ENCODE data around the gene HSPB9.

HSPB9 gene

DNA sequence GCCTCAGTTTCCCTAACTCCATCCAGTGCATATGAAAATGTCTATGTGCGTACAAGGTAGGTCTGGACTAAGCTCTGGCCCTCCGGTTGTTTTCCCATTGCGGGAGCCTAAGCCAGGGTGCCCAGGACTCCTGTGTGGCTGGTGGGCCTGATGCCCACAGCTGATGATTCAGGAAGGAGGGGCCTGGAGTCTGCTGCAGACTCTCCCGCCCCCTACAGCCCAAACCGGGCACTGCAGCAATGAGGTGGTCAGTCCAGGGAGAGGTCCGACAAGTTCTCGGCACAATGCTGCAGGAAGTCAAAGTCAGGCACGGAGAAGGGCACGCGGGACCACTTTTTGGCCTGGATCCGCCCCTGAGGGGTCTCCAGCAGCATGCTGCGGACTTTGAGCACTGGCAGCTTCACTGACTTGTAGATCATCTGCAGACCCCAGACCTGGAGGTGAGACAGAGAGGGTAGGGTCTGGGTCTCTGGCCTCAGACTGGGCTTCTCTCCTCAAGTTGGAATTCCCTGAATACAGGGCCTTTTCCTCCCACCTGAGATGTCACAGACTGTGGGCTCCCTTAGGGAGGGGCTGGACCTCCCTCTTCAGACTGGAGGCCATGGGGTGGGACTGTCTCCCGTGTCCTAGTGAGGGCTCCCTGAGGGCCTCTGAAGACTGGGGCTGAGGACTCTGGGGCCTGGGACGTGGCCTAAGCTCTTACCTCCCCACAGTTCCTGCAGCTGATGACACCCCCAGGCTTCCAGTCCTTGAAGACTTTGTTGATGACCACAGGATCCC, 20.9 kb upstream of the HSPB9 start:
- peak in 11 of 14 donors; percentile 7 to 77 (median 52) for DNase-seq

DNA sequence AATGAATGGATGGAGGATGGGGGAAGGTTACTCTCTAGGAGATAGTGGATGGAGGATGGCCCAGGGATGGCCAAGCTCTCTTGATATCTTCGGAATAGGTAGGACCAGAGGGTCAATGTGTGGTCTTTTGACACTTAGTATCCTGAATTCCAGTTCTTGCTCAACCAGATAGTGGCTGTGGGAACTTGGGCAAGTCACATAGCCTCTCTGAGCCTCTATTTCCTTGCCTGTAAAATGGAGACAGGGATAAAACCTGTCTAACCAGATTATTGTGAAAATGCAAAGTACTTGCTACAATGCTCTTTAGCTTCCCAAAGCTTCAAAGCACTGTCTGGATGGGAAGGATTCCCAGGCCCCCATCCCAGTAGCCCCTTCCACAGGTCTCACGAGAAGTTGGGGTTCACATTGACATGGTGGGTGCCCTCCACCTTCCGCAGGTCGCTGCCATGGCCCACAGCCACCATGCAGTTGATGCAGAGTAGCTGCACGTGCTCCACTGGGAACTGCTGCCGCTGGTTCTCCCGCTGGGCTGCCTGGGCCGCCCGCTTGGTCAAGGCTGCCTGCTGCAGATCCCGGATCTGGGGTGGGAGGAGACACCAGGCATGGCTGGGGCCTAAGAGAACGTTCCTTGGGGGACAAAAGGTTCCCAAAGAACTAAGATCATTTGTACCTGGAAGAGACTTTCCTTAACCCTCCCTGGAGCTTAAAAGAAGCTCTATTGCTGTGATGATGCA, 19.2 kb upstream of the HSPB9 start:
- no peak for DNase-seq

DNA sequence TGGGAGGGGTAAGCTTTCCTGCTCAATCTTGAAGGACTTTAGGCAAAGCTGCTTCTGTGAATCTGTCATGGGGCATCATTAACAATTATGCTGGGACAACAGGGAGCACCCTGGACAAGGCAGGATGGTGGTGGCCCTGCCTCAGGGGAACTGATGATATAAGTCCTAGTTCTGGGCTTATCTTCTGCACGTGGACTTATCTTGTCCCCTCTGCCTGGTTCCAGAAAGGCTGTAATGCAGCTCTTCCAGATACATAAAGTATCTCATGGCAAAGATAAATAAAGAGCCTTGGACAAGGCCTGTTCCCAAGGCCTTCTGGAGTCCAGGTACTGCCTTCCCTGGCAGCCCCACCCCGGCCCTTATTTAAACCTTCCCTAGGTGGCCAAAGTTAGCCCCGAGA, 18.3 kb upstream of the HSPB9 start:
- DNase-seq: no peak

DNA sequence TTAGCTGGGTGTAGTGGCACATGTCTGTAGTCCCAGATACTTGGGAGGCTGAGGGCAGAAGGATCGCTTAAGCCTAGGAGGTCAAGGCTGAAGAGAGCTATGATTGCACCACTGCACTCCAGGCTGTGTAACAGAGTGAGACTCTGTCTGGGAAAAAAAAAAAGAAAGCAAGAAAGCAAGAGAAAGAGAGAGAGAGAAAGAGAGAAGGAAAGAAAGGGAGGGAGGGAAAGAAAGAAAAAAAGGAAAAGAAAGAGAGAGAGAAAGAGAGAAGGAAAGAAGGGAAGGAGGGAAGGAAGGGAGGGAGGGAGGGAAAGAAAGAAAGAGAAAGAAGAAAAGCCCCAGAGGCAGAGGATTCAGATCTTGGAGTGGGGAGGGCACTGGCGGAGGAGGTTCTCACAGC, 16.6 kb upstream of the HSPB9 start:
- no peak for DNase-seq

DNA sequence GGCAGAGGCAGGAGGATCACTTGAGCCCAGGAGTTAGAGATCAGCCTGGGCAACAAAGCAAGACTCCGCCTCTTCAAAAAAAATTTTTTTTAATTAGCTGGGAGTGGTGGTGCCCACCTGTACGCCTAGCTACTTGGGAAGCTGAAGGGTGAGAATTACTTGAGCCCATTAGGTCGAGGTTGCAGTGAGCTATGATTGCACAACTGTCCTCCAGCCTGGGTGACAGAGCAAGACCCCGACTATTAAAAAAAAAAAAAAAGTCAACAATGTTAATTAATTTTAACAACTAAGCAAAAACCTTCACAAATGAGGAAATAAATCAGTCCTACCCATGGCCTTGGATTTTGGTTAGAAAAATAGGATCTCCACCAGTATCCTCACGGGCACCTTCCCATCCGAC, 15.5 kb upstream of the HSPB9 start:
- no peak for DNase-seq

DNA sequence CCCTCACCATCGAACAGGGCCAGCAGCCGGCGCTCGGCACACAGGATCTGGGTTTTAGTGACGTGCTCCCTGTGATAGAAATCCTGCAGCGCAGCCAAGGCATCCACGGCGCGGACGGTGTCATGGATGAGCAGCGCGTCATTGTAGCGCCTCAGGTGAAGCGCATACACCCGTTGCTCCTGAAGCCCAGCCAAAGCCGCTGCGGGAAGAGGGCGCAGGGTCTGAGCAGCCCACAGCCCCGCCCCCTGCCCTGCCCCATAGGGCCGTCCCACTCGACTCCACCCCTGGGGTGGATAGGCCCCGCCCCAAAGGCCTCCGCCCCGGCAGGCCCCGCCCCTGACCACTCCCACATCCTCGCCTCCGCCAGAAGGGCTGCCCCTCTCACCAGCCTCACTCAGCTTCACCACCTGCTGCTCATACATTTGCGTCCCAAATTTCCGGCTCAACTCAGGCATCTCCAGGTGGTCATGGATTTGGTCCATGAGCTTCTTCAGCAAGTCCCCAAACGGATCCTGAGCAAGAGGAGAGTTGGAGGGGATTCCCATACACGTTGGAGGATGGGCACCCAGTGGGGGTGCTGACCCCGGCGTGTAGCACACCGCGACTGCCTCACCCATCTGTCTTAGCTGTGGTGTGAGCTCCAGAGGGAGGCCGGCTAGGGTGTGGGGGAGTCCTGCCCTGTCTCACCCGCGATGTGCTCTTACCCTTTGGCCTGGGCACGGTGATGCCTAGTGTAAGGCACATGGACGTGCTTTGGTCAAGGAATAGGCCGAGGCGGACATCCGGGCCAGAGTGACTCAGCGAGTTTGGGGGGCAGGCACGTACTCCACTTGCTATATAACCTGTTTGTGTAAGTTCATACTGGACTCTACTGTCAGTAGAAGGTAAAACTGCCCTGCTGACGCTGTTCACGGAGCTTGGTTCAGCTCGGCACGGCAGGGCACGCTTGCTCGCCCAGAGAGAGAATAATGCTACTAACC, 14.7 kb upstream of the HSPB9 start:
- DNase-seq: peak in 2 of 14 donors; percentile 35 to 87

DNA sequence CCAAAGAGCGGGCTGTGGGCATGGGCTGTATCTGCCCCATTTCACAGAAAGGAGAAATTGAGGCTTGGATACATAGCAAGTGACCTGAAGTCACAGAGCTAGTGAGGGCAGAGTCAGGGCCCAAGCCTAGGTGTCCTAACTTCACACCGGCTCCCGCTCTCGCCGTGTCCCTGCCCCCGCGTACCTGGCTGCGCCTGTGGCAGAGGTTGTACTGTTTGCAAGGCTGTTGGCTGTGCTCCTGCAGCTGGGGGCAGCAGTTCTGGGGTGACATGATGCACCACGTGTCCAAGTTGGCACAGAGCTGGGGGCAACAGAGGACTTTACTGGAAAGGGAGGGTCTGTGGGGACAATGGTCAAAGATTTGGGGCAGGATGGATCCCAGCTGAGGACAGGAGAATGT, 13.5 kb upstream of the HSPB9 start:
- DNase-seq: no peak

DNA sequence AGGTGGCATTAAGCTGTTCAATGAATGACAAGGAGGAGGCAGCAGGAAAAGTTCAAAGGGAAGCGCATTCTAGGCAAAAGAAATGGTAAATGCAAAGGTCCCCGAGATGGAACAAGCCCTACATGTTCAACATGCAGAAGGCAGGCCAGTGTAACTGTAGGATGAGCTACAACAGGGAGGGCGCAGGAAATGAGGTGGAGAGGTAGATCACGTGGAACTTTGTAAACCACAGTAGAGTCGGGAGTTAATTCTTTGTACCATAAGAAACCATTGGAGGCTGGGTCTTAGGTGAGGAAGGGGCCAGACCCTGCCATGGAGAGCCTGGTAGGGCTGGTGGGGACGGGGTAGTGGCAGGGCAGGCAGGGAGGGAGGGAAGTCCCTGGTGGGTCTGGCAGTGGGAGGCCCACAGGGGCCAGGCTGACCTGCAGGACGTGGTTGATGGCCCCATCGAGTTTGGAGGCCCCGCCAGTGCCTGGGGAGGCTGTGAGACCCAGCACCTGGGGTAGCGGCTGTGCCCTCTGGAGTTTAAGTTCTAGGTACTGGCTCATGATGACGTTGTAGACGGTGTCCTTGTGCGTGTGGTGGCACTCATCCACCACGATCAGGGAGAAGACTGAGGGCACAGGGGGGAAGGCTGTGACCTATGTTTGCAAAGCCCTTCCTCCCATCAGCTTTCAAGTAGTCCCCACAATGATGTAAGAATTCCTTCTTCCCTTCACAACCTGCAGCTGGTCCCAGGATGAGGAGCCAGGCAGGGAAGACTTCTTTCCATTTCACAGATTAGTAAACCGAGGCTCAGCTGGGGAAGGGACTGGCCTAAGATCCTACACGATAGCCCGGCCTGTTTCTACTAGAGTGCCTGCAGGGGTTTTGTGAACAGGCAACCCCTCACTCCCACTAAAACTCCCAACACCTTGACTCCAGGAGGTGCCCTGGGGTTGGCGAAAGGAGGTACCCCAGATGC, 12.0 kb upstream of the HSPB9 start:
- no peak for DNase-seq

DNA sequence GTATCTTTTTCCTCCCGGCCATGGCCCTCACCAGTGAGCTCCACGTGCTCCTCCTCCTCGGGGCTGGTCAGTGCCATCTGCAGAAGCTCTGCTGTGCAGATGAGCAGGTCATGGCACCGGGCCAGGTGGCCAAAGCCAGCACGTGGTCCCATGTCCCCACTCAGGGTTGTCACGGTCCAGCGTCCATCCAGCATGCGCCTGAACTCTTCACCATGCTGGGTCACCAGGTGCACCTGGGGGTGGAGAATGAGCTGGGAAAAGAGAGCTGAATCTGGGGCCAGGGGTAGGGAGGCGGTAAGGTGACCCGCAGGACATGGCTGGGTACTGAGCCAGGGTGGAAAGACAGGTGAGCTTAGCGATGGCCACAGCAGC, 11.4 kb upstream of the HSPB9 start:
- DNase-seq: no peak

DNA sequence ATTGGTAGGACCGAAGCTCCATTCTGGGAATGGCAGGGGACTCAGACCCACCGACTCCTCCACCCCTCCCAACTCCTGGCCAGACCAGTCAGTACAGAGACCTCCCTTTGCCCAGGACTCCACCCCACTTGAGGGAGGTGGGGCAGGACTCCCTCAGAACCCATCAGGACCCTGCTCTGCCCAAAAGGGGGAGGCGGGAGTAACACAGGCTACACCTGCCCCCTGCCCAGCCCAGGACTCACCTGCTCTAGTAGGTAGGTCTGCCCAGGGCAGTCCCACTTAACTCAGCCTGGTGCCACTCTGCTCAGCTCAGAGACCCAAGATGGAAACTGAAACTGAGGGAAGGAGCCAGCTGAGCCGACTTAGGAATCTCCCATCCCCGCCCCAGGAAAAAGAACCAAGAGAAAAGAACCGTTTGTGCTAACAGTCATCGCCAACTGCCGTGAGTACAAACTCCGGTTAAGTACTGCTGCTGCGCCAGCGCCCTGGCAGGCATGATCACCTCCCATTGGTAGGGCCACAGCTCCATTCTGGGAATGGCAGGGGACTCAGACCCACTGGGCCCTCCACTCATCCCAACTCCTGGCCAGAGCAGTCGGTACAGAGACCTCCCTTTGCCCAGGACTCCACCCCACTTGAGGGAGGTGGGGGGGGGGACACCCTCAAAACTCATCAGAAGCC, 10.6 kb upstream of the HSPB9 start:
- DNase-seq: peak in 5 of 14 donors; percentile 44 to 73 (median 49)

DNA sequence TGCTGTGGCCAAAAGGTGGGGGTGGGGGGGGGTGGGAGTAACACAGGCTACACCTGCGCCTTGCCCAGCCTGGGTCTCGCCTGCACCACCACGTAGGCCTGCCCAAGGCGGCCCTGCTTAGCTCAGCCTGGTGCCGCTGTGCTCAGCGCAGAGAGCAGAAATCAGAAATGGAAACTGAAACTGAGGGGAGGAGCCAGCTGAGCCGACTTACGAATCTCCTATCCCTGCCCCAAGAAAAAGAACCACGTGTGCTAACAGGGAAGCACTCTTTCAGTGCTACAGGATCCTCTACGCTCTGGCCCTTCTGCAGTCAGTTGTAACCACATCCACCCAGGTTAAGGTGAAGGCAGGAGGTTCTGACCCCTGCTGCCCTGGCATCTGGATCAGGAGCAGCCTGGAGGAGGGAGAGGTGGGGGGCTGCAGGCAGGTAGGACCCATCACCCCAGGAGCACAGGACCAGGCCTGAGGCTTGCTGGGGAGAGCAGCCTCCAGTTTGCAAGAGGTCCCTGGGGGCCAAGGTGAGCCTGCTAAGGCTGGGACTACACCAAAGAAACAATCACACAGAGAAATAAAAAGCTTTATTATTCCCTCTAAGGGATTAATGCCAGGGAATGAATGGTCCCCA, 9.9 kb upstream of the HSPB9 start, which contains the start of gene DHX58:
TSS of gene DHX58 (minus strand) at position 163 of the 625 bp plus-strand sequence. CDS start 822 bp downstream, outside the sequence.
- peak in 12 of 14 donors; percentile 11 to 73 (median 48) for DNase-seq

DNA sequence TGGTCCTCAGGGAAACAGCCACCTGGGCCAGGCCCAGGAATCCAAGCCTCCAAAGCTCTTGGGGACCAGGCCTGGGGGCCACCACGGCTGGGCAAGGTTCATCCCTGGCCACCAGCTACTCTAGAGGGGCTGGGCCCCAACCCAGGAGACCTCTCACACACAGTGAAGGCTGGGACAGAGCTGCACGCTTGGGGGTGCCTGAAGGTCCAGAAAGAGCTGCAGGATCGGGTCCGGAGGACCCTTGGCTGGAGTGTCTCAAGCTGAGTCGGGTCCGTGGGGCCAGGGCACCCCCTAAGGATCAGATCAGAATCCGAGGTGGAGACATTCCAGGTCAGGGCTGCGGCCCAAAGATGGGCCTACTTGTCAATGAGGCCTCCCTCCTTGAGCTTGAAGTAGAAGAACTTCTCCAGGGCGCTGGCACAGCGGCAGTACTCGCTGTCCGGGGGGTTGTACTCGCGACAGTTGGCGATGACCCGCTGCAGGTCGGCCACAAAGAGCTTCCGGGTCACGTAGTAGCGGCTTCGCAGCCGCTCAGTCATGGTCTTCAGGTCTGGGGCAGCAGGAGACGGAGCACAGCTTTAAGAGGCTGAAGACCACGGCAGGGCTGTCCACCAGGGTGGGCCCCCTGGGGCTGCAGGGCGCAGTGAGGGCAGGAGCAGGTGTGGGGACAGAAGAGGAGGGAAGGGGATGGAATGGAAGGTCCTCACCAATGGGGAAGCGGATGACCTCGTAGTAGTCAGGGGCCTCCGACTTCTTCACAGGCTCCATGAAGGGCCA, 9.1 kb upstream of the HSPB9 start:
- DNase-seq: no peak

DNA sequence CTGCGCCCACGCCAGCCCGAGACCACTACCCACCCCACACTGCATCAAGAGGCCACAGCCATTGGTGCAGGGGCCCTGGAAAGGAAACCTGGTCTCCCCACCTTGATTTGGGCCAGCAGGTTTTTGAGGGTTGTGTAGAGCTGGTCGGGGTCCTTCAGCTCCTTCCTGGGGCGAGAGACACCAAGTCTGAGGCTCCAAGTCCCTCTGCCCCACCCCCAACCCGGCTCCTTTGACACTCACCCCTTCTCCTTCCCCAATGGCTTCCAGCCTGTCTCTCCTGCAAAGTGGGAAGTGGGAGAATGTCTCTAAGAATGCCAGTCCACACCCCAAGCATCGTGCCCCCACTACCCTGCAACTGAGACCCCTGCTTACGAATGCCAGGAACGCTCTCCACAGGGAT, 8.5 kb upstream of the HSPB9 start:
- DNase-seq: no peak

DNA sequence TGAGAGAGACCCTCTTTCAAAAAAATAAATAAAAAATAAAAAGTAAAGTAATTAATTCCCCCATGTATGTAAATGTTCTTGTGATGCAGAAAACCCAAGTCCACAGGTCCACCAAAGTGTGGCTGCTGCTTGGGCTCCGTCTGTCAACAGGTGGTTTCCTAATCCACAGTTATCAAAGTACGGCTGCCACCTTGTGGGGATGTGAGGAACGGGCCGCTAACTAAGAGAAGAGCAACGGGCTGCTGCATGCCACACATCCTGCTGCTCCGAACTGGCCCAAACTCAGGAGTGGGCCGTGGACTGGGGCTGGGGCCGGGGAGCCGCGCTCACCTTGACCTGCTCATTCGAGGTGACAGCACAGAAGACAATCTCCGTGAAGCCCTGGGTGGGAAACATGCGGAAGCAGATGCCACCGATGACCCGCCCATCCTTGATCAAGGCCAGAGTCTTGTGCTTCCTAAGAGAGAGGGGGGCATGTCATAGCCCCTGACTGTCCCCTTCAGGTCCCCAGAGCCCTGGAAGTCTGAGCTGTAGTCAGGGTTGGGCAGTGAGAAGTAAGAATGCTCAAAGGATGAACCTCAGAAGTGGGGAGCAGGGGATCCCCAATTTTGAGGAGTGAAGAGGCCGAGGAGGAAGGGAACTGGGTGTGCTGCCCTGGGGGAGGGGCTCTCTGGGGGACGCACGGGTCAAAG, 5.8 kb upstream of the HSPB9 start:
- peak in 12 of 14 donors; percentile 16 to 54 (median 42) for DNase-seq

DNA sequence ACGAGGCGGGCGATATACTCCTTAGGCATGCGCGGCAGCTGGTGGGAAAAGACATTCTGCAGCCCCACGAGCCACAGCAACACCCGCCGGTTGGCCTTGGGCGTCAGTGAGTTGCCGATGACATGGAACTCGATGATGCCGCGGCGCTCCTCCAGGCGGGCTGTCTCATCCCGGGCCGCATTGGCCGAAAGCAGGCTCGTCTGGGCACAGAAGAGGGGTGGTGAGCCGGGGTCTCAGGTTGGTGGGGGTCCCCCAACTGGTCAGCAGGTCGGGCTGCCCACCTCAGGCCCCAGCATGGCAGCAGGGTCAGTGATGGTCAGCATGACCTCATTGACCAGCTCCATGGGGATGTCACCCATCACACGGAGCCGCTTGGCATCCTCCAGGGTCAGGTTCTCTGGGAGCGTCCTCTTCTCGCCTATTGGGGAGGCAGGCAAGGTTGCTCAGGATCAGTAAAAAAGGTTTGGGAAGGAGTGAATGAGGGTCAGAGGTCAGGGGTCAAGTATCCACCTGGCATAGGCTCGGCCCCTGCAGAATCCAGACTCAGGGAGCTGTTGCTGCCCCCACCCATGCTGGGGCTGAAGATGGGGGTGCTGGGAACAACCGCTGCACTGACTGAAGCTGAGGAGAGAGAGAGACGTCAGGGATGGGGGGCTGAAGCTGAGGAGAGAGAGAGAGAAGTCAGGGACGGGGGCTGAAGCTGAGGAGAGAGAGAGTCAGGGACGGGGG, 5.0 kb upstream of the HSPB9 start:
- no peak for DNase-seq

DNA sequence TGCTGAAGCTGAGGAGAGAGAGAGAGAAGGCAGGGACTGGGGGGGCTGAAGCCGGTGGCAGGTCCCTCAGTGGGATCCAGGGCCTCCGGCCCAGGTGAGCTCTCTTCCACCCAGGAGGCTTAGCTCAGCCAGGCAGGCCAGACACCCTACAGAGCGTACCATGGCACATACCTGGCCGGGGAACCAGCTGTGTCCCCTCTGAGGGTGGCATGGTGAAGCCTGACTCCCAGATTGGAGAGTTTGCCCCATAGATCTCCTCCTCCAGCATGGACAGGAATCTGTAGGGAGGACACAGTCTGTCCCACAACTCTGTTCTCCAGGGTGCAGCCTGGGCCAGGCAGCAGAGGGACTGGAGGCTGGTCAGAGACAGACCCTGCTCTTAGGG, 4.5 kb upstream of the HSPB9 start:
- DNase-seq: no peak

DNA sequence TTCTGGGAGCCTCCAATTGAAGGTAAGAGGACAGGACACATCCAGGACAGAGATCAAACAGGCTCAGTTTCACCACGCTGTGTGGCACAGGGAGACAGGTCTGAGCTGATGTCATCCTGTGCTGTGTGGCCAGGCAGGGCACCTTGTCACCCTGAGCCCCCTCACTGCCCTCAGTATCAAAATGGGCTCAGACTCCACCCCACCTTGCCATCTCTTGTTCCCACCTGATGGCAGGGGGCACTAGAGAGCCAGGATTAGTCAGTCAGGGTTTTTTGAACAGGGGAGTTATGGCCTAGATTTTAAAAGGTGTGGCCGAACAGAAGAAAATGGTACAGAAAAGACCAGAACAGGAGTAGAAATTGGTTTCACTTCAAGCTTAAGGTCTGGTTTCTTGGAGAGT, 4.1 kb upstream of the HSPB9 start:
- DNase-seq: no peak

DNA sequence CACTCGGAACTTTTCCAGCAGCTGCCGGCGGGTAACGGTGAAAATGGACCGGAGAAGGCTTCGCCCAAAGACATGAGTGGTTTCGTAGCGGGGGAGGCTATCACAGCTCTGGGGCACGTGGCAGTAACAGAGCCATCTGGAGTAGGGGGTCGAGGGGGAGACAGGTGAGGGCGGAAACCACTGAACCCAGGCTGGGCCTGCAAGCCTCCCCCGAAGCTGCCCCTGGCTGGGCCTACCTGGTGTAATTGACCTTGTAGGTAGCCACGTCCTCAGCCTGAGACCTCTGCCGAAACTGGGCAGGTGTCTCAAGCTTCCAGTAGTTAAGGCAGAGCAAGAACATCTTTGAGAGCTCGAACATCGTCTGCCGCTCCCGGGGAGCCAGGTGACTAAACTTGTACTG, 3.3 kb upstream of the HSPB9 start:
- no peak for DNase-seq

Data from C1 segment of cervical spinal cord (tissue), 14 donors.